IMR-90 (cell line): ENCODE results near the gene OR1M1. TPM values are rescaled to one million over a fixed set of nuclear protein-coding genes. Genes with fewer than 3 reads are reported as not detected.

ENCODE experiments used
- ATAC-seq: fragments of 200-7000 bp; cut with Tn5 transposase; 2 replicates; pipeline ENCODE4 v1.9.1; 2020; ENCODE audit warnings: low read depth, mild to moderate bottlenecking, moderate library complexity
- BruUV-seq: library from RNA; stranded (reverse); fragments of 400-500 nt; replicated peaks from 2 replicates; lab custom pipeline; 2021; lab: Mats Ljungman, UMichigan
- CTCF ChIA-PET: fragments of 300-600 bp; formaldehyde crosslinking; extraction: SDS; loops from one replicate; lab custom pipeline; 2021; ENCODE audit warnings: antibody characterized with exemption; lab: Yijun Ruan, JAX
- POLR2A ChIA-PET: fragments of 300-600 bp; sonication (Branson Sonifier 250); formaldehyde crosslinking; loops from one replicate; lab custom pipeline; 2022; ENCODE audit warnings: antibody characterized with exemption; ENCODE audit not compliant: unreplicated experiment; lab: Charles Lee
- DNase-seq: peaks from one replicate; pipeline ENCODE4 v3.0.0; 2013
- H2AFZ ChIP-seq: replicated peaks from 2 replicates; pipeline ENCODE3; 2013; ENCODE audit warnings: low read length, mild to moderate bottlenecking; ENCODE audit not compliant: poor library complexity
- H2AK5ac ChIP-seq: 2 replicates; pipeline ENCODE4 v1.6.1; 2013; ENCODE audit warnings: low read depth, low read length, inconsistent platforms
- H2AK9ac ChIP-seq: replicated peaks from 2 replicates; pipeline ENCODE3; 2013; ENCODE audit warnings: mild to moderate bottlenecking, low read depth, low read length, moderate library complexity; ENCODE audit not compliant: poor library complexity
- H2BK120ac ChIP-seq: 2 replicates; pipeline ENCODE4 v1.6.1; 2013; ENCODE audit warnings: low read depth, low read length, inconsistent platforms
- H2BK15ac ChIP-seq: 3 replicates; pipeline ENCODE4 v1.6.1; 2013; ENCODE audit warnings: low read depth, low read length, inconsistent platforms
- H2BK20ac ChIP-seq: 2 replicates; pipeline ENCODE4 v1.6.1; 2013; ENCODE audit warnings: low read depth, mild to moderate bottlenecking, inconsistent platforms, low read length, moderate library complexity
- H2BK5ac ChIP-seq: 2 replicates; pipeline ENCODE4 v1.6.1; 2013; ENCODE audit warnings: mild to moderate bottlenecking, low read depth, low read length, inconsistent platforms; ENCODE audit not compliant: poor library complexity, severe bottlenecking
- H3K14ac ChIP-seq: replicated peaks from 2 replicates; pipeline ENCODE4 v1.6.1; 2013; ENCODE audit warnings: low read depth, low read length, inconsistent platforms
- H3K18ac ChIP-seq: 2 replicates; pipeline ENCODE4 v1.6.1; 2013; ENCODE audit warnings: low read depth, low read length, control low read depth
- H3K23ac ChIP-seq: 2 replicates; pipeline ENCODE4 v1.6.1; 2013; ENCODE audit warnings: low read depth, low read length, inconsistent platforms
- H3K27ac ChIP-seq: 2 replicates; pipeline ENCODE4 v1.5.1; 2013; ENCODE audit warnings: mild to moderate bottlenecking, control low read depth, low read length; ENCODE audit not compliant: insufficient read depth
- H3K27me3 ChIP-seq: 2 replicates; pipeline ENCODE4 v1.6.1; 2013; ENCODE audit warnings: low read length; ENCODE audit not compliant: control insufficient read depth, insufficient read depth
- H3K36me3 ChIP-seq: 2 replicates; pipeline ENCODE4 v1.6.1; 2013; ENCODE audit warnings: low read length, mixed read lengths; ENCODE audit not compliant: control insufficient read depth, insufficient read depth
- H3K4ac ChIP-seq: 2 replicates; pipeline ENCODE4 v1.6.1; 2013; ENCODE audit warnings: low read depth, low read length, inconsistent platforms
- H3K4me1 ChIP-seq: 2 replicates; pipeline ENCODE4 v1.6.1; 2013; ENCODE audit warnings: low read length, mixed read lengths; ENCODE audit not compliant: control insufficient read depth, insufficient read depth
- H3K4me2 ChIP-seq: 2 replicates; pipeline ENCODE4 v1.6.1; 2013; ENCODE audit warnings: low read depth, mild to moderate bottlenecking, control low read depth, low read length, moderate library complexity
- H3K4me3 ChIP-seq: 2 replicates; pipeline ENCODE4 v1.5.1; 2013; ENCODE audit warnings: low read depth, mild to moderate bottlenecking, control low read depth, low read length, moderate library complexity; ENCODE audit not compliant: insufficient read depth
- H3K56ac ChIP-seq: 2 replicates; pipeline ENCODE4 v1.6.1; 2013; ENCODE audit warnings: low read length, inconsistent platforms; ENCODE audit not compliant: insufficient read depth; ENCODE audit errors: extremely low read depth
- H3K79me1 ChIP-seq, 2 experiments: 2 replicates each; pipeline ENCODE4 v1.6.1; 2013; ENCODE audit warnings: low read length in 2 of 2, inconsistent platforms in 1 of 2, low read depth in 1 of 2
- H3K9ac ChIP-seq: 2 replicates; pipeline ENCODE4 v1.6.1; 2013; ENCODE audit warnings: low read depth, low read length, control low read depth
- H3K9me1 ChIP-seq: 2 replicates; pipeline ENCODE4 v1.6.1; 2013; ENCODE audit warnings: low read length, inconsistent platforms; ENCODE audit not compliant: insufficient read depth
- H3K9me3 ChIP-seq: 2 replicates; pipeline ENCODE4 v1.6.1; 2013; ENCODE audit warnings: low read length; ENCODE audit not compliant: control insufficient read depth, insufficient read depth
- H4K20me1 ChIP-seq: 2 replicates; pipeline ENCODE4 v1.6.1; 2013; ENCODE audit warnings: low read length, inconsistent platforms; ENCODE audit not compliant: insufficient read depth
- H4K5ac ChIP-seq: 2 replicates; pipeline ENCODE4 v1.6.1; 2013; ENCODE audit warnings: mild to moderate bottlenecking, low read depth, low read length, control low read depth
- H4K8ac ChIP-seq, 2 experiments: 2 replicates each; pipeline ENCODE4 v1.6.1; 2013; ENCODE audit warnings: low read depth in 2 of 2, low read length in 2 of 2, control low read depth in 1 of 2, inconsistent platforms in 1 of 2
- H4K91ac ChIP-seq: 2 replicates; pipeline ENCODE4 v1.6.1; 2013; ENCODE audit warnings: low read depth, low read length, inconsistent platforms; ENCODE audit not compliant: insufficient read depth
- CEBPB ChIP-seq: IDR thresholded peaks from 2 replicates; pipeline ENCODE4 v1.6.1; 2012; ENCODE audit warnings: low read depth, low read length, improper control_type of control experiment
- CHD1 ChIP-seq: IDR thresholded peaks from 2 replicates; pipeline ENCODE4 v1.6.1; 2012; ENCODE audit warnings: low read depth, low read length, improper control_type of control experiment
- MXI1 ChIP-seq: IDR thresholded peaks from 2 replicates; pipeline ENCODE4 v1.6.1; 2012; ENCODE audit warnings: low read depth, mild to moderate bottlenecking, low read length, moderate library complexity, borderline replicate concordance
- POLR2A ChIP-seq: IDR thresholded peaks from 2 replicates; pipeline ENCODE4 v1.6.1; 2012; ENCODE audit warnings: mild to moderate bottlenecking, low read depth, low read length
- RAD21 ChIP-seq: IDR thresholded peaks from 2 replicates; pipeline ENCODE4 v1.6.1; 2012; ENCODE audit warnings: low read length, improper control_type of control experiment
- RCOR1 ChIP-seq: IDR thresholded peaks from 2 replicates; pipeline ENCODE4 v1.6.1; 2012; ENCODE audit warnings: mild to moderate bottlenecking, low read length, improper control_type of control experiment; ENCODE audit not compliant: insufficient replicate concordance
- RFX5 ChIP-seq: IDR thresholded peaks from 2 replicates; pipeline ENCODE4 v1.8.0; 2012; ENCODE audit warnings: low read depth, mild to moderate bottlenecking, low read length, moderate library complexity
- SMC3 ChIP-seq: fragments of 150-350 bp; IDR thresholded peaks from 2 replicates; pipeline ENCODE4 v1.6.1; 2016; ENCODE audit warnings: low read depth, mild to moderate bottlenecking, antibody characterized with exemption, low read length, moderate library complexity
- WGBS, 2 experiments: methylation state at CpG; one replicate each; pipeline versions ENCODE4 v1.1.5 to v1.1.7; 2013; ENCODE audit warnings: missing lambda C conversion rate in 2 of 2; ENCODE audit not compliant: insufficient read length in 1 of 2; ENCODE audit errors: extremely low coverage in 2 of 2; 5-methylcytosine and 5-hydroxymethylcytosine counted together
- dilution Hi-C: fragments of 300-500 bp; cut with HindIII; formaldehyde crosslinking; loops from one replicate; pipeline ENCODE4 v1.14.3; 2018; ENCODE audit warnings: low sequenced_read_pairs; ENCODE audit not compliant: unreplicated experiment
- in situ Hi-C: fragments of 300-500 bp; cut with MboI; formaldehyde crosslinking; loops from 3 replicates; pipeline ENCODE4 v1.14.3; 2019; ENCODE audit warnings: low sequenced_read_pairs, inconsistent platforms, mixed read lengths
- intact Hi-C: fragments of 100-400 bp; cut with micrococcal nuclease; formaldehyde crosslinking; loops from 2 replicates; pipeline ENCODE4 v1.10.0; 2022
- polyA plus RNA-seq, 3 experiments: library from polyadenylated mRNA; depleted of rRNA; stranded (reverse); fragments of >200 nt; gene quantifications; 2 replicates each; pipeline ENCODE4 v1.2.3, GENCODE V29; 2012; ENCODE audit warnings: low replicate concordance in 1 of 3
- total RNA-seq: library from RNA; depleted of rRNA; stranded (reverse); fragments of >200 nt; gene quantifications from 2 replicates; pipeline ENCODE4 v1.2.3, GENCODE V29; 2012

The OR1M1 gene
- total and polyA plus RNA-seq, 2 of the 4 experiments (the other 2 are of a cell fraction): not detected

DNA sequence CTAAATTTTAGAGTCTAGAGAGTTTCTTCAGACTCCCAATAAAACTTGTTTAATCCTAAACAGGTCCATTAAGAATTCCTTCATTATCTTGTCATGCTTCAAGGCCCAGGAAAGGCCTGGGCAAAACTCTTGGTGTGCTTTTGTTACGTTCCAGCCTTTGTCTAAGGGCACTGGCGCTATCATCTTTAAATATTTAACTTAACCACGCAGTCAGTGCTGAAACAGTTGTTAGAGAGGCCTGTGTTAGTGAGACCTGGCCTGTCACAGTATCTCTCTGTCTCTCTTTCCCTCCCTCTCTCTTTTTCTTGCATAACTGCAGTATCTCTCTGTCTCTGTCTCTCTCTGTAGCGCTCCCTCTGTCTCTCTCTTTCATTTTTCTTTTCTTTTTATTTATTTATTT is 8.2 kb upstream of the OR1M1 start:
- no peaks in the 10 kb centered on the region for H3K9me1 ChIP-seq
- intact Hi-C loops (no loop called here), dilution Hi-C loops (no loop called here), in situ Hi-C loops (loop anchor here (25.0 kb wide), 1 partner anchor 416 kb away; no protein-coding TSS in a partner anchor)
- H3K18ac ChIP-seq: no peak overlapping the region
- H4K5ac ChIP-seq: no peak overlapping the region
- no peak overlapping the region for H3K14ac ChIP-seq
- BruUV-seq: no TSS peak
- H3K23ac ChIP-seq: no peak overlapping the region
- no peak overlapping the region for H2BK15ac ChIP-seq
- no peak overlapping the region for H4K91ac ChIP-seq
- no peak overlapping the region for H3K4ac ChIP-seq
- no peaks in the 10 kb centered on the region for H3K4me1 ChIP-seq
- H3K79me1 ChIP-seq: no peaks in the 10 kb centered on the region
- no peak overlapping the region for H2BK20ac ChIP-seq
- DNase-seq (no peak), ATAC-seq (no peak)
- no peak overlapping the region for H2AK9ac ChIP-seq
- ChIA-PET CTCF (no interaction called here), POLR2A (no interaction called here)
- no peak overlapping the region for H3K27ac ChIP-seq
- no peak overlapping the region for H3K56ac ChIP-seq
- H3K9ac ChIP-seq: no peak overlapping the region
- H3K4me3 ChIP-seq: no peak overlapping the region
- H3K36me3 ChIP-seq: no peaks in the 10 kb centered on the region
- H3K4me2 ChIP-seq: no peak overlapping the region
- H3K27me3 ChIP-seq: no peaks in the 10 kb centered on the region
- no peak overlapping the region for H2AFZ ChIP-seq
- no peak overlapping the region for H4K8ac ChIP-seq
- 35% methylated on average over 2 of the region's 4 CpGs; no CpG with 5 or more reads in 1 of the 2 experiments for WGBS, 2 experiments
- no peaks in the 10 kb centered on the region for H4K20me1 ChIP-seq
- no peak overlapping the region for H2AK5ac ChIP-seq
- H3K9me3 ChIP-seq: peaks cover 5% of the 10 kb centered on the region; the same call in 1 of the 2 replicates
- H2BK5ac ChIP-seq: no peak overlapping the region
- no peak overlapping the region for H2BK120ac ChIP-seq
- TF ChIP-seq RFX5: no peak
- no peak for TF ChIP-seq RCOR1
- TF ChIP-seq CHD1: no peak
- TF ChIP-seq RAD21: no peak
- TF ChIP-seq POLR2A: no peak
- no peak for TF ChIP-seq SMC3
- TF ChIP-seq CEBPB: no peak
- no peak for TF ChIP-seq MXI1
